HFF-Myc (cell line): ENCODE data around the gene MLLT3.

Experiments used
- DNase-seq: peaks from one replicate; pipeline ENCODE4 v3.0.0-alpha.2; 2011; ENCODE audit warnings: low read depth; ENCODE audit errors: extremely low read depth
- H3K4me3 ChIP-seq: replicated peaks from 2 replicates; pipeline ENCODE4 v1.5.1; 2011; ENCODE audit warnings: low read depth, mild to moderate bottlenecking, control low read depth, low read length
- TF ChIP-seq, protein P1 (sequence below): IDR thresholded peaks from 2 replicates; pipeline ENCODE4 v1.5.1; 2012; ENCODE audit warnings: mild to moderate bottlenecking, low read depth, low read length, control low read depth; ENCODE audit errors: missing control alignments

Gene MLLT3

DNA sequence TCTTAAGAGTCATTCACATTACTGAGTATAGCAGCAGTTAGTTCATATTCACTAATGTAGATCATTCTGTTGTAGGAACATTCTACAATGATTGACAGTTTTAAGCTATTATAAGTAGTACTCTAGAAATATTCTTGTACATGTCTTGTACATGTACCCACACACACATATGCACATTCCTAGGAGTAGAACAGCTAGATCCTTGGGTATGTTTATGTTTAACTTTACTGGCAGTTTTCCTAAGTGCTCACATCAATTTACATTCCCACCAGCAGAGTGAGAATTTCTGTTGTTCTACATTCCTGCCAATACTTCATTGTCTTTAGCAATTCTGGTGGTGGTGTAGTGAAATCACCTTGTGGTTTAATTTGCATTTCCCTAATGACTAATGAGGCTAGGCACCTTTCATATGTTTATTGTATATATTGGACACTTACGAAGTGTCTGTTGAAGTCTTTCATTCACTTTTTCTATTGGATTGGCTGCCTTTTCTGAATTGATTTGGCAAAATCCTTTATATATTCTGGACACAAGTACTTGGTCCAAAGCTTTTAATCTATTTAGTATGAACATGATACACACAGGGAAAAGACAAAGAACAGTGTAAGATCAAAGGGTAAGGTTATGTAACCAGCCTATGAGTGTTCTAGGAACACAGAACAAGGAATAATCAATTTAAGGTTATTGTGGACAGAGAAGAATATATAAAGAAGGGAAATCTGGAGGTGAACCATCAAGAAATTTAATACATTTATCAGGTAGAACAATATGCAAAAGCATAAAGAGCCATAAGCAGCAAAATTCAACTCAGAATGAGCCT lies 95.6 kb downstream of the MLLT3 start:
- TF ChIP-seq, protein P1, sequence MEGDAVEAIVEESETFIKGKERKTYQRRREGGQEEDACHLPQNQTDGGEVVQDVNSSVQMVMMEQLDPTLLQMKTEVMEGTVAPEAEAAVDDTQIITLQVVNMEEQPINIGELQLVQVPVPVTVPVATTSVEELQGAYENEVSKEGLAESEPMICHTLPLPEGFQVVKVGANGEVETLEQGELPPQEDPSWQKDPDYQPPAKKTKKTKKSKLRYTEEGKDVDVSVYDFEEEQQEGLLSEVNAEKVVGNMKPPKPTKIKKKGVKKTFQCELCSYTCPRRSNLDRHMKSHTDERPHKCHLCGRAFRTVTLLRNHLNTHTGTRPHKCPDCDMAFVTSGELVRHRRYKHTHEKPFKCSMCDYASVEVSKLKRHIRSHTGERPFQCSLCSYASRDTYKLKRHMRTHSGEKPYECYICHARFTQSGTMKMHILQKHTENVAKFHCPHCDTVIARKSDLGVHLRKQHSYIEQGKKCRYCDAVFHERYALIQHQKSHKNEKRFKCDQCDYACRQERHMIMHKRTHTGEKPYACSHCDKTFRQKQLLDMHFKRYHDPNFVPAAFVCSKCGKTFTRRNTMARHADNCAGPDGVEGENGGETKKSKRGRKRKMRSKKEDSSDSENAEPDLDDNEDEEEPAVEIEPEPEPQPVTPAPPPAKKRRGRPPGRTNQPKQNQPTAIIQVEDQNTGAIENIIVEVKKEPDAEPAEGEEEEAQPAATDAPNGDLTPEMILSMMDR: no peak
- no peak for DNase-seq

DNA sequence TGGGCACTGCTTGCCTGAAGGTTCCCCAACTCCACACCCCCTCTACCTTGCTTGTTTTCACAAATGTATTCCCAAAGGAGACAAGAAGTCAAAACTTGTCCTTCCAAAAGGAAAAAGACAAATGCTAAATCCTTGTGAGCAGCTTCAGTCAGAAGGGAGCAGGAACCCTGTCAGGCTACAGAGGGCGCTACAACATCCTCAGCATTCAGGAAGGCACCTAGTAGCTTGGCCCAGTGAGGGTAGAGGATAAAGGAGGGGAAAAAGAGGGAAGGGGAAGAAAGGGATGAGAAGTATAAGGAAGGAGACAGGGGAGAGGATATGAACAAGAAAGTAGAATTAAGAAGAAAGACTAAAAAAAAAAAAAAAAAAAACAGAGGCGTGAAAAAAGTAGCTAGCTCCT lies 97.5 kb downstream of the MLLT3 start:
- no peak overlapping the region for H3K4me3 ChIP-seq
- no peak for DNase-seq
- TF ChIP-seq, protein P1: peak; percentile 55

More for the DNA sequence above, 95.6 kb downstream of the MLLT3 start:
- no peak overlapping the region for H3K4me3 ChIP-seq

DNA sequence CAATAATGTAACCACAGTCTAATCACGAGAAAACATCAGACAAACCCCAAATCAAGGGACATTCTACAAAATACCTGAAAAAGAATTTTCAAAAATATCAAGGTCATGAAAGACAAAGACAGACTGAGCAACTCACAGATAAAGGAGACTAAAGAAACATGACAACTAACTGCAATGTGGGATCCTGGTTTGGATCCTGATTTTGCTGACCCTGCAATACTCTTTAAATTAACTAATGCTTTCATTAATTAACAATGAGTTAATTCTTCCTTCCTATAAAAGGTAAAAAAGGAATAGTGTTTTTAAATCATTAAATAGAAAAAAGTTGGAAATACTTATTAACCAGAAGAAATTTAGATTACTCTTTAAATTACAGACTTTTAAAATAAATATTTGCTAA lies 103.6 kb downstream of the MLLT3 start:
- DNase-seq: no peak
- TF ChIP-seq, protein P1: no peak
- no peak overlapping the region for H3K4me3 ChIP-seq

DNA sequence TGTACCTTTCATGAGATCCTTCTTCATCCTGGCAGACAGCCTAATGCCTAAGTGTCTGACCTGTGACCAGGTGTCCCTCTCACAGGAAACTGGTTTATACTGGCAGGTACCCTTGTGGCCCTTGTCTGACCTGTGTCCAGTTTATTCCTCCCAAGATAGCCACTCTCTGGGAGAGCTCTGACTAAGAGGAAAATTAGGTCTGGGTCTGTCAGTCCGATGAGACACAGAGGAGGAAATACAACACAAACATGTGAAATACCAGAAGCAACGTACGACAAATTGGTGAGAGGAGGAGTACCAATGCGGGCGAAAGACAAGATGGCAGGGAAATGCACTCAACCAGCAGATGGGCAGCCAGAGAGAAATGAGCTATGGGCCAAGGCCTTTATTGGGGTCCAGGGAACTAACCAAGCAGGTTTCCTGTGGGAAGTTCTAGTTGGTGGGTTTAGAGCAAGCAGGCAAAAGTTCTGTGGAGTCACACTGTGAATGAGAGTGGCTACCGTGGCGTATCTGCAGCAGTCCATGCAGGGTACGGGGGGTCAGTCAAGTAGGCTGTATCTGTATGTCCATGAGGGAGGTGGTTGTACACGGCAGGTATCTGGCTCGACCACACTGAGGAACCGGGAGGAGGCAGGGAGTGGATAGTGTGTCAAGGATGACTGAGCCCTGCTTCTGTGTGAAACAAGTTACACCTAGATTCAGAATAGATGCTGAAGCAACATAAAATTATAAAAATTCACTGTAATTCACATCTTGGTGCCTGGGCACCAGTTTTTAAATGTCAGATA lies 109.0 kb downstream of the MLLT3 start:
- DNase-seq: no peak

DNA sequence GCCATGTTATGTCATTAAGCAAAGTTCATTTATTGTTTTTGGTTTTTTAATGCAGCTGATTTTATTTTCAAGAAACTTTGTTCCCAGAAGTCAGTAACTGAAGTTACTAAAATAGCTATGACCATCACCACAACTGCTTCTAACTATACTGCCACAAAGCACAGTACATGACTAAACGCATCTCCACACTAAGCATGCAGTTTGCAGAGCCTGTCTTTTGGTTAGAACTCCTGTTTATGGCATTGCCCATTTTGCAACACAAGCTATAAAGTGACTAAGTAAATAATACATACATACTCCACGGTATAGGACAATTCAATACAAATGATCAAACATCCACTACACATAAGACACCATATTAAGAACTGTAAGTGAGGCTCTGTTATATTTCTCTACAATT lies 109.7 kb downstream of the MLLT3 start:
- no peak for DNase-seq
- TF ChIP-seq, protein P1: no peak
- no peak overlapping the region for H3K4me3 ChIP-seq

More for the DNA sequence above, 109.0 kb downstream of the MLLT3 start:
- TF ChIP-seq, protein P1: no peak
- no peak overlapping the region for H3K4me3 ChIP-seq

DNA sequence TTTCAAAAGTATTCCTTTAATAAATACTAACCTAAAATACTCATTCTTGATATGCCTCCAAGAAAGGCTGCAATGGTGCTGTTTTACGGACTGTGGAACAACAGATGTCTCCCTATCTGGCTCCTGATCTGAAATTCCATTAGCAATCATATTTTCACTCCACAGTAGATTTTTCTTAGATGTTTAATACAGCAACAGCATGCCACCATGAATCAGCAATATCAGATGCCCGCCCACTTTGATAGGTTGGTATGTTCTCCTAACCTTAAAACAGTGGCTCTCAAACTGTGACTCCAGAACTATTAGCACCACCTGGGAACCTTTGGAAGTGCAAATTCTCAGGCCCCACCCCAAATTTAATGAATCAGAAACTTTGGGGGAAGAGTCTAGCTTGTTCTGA lies 110.2 kb downstream of the MLLT3 start:
- peak; percentile 55 for DNase-seq
- TF ChIP-seq, protein P1: no peak
- no peak overlapping the region for H3K4me3 ChIP-seq
